Caco-2 (cell line): ENCODE results near the gene CDH12. TPM values are rescaled to one million over a fixed set of nuclear protein-coding genes. Genes with fewer than 3 reads are reported as not detected.

Source experiments
- BruUV-seq: library from RNA; stranded (reverse); fragments of 400-500 nt; replicated peaks from 2 replicates; lab custom pipeline; 2021; lab: Mats Ljungman, UMichigan
- CTCF ChIA-PET: fragments of 300-600 bp; sonication (Branson Sonifier 250); formaldehyde crosslinking; loops from one replicate; lab custom pipeline; 2022; ENCODE audit warnings: antibody characterized with exemption; lab: Charles Lee
- POLR2A ChIA-PET: fragments of 300-600 bp; sonication (Branson Sonifier 250); formaldehyde crosslinking; loops from one replicate; lab custom pipeline; 2022; ENCODE audit warnings: antibody characterized with exemption; lab: Charles Lee
- DNase-seq, 2 experiments: peaks; one replicate each; pipeline versions ENCODE4 v3.0.0 to v3.0.0-alpha.2; 2020 to 2022
- H3K27me3 ChIP-seq: replicated peaks from 2 replicates; pipeline ENCODE4 v1.6.0; 2011; ENCODE audit warnings: low read length; ENCODE audit not compliant: control insufficient read depth, insufficient read depth
- H3K36me3 ChIP-seq: 2 replicates; pipeline ENCODE4 v1.5.1; 2011; ENCODE audit warnings: low read length; ENCODE audit not compliant: control insufficient read depth, insufficient read depth
- H3K4me1 ChIP-seq: fragments of 250-450 bp; sonication (Bioruptor Pico); 2 replicates; pipeline ENCODE4 v1.5.1; 2020; ENCODE audit warnings: mild to moderate bottlenecking
- H3K4me3 ChIP-seq: 2 replicates; pipeline ENCODE4 v1.5.1; 2011; ENCODE audit warnings: low read depth, mild to moderate bottlenecking, control low read depth, low read length
- H3K9me3 ChIP-seq: fragments of 250-450 bp; sonication (Bioruptor Pico); 2 replicates; pipeline ENCODE4 v1.5.1; 2020; ENCODE audit warnings: mild to moderate bottlenecking, moderate library complexity
- H3K27ac Mint-ChIP-seq: one replicate; pipeline ENCODE4 v1.8.0; 2022; ENCODE audit warnings: mixed read lengths; ENCODE audit not compliant: unreplicated experiment
- H3K27me3 Mint-ChIP-seq: one replicate; pipeline ENCODE4 v1.8.0; 2022; ENCODE audit warnings: mixed read lengths; ENCODE audit not compliant: insufficient read depth, unreplicated experiment
- H3K36me3 Mint-ChIP-seq: one replicate; pipeline ENCODE4 v1.8.0; 2022; ENCODE audit warnings: mild to moderate bottlenecking, mixed read lengths; ENCODE audit not compliant: insufficient read depth, unreplicated experiment
- H3K4me1 Mint-ChIP-seq: one replicate; pipeline ENCODE4 v1.8.0; 2022; ENCODE audit warnings: low read depth, mixed read lengths; ENCODE audit not compliant: unreplicated experiment
- H3K4me3 Mint-ChIP-seq: one replicate; pipeline ENCODE4 v1.8.0; 2022; ENCODE audit warnings: mild to moderate bottlenecking, moderate library complexity, mixed read lengths; ENCODE audit not compliant: unreplicated experiment
- H3K9me3 Mint-ChIP-seq: one replicate; pipeline ENCODE4 v1.8.0; 2022; ENCODE audit warnings: mixed read lengths; ENCODE audit not compliant: unreplicated experiment
- intact Hi-C: fragments of 100-400 bp; cut with micrococcal nuclease; formaldehyde crosslinking; loops from one replicate; pipeline ENCODE4 v1.10.0; 2022; ENCODE audit not compliant: unreplicated experiment
- total RNA-seq: library from RNA; stranded (reverse); gene quantifications from 2 replicates; pipeline ENCODE4 v1.2.3, GENCODE V29; 2022
- TF ChIP-seq, protein P1 (sequence below), 2 experiments: fragments of 200-600 bp in 1 of 2; IDR thresholded peaks; 1 replicate in 1 of 2; 2 replicates in 1 of 2; pipeline versions ENCODE4 v1.5.1 to v1.8.0; 2011 to 2022; ENCODE audit warnings: antibody characterized with exemption in 1 of 2, control low read depth in 1 of 2, inconsistent platforms in 1 of 2, low read depth in 1 of 2, low read length in 1 of 2, mild to moderate bottlenecking in 1 of 2, moderate library complexity in 1 of 2; ENCODE audit not compliant: insufficient read depth in 1 of 2, severe bottlenecking in 1 of 2, unreplicated experiment in 1 of 2

CDH12 gene
- total RNA-seq, 1 experiment from 2014 or later, result not detected

DNA sequence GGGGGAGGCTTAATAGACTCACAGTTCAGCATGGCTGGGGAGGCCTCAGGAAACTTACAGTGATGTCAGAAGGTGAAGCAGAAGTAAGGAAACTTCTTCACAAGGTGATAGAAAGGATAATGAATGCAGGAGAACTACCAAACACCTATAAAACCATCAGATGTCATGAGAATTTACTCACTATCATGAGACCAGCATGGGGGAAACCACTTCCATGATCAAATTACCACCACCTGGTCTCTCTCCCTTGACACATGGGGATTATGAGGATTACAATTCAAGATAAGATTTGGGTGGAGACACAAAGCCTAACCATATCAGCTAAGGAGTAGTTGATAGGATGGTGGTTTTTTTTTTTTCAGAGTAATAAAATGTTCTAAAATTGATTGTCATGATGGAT, 201.8 kb downstream of the CDH12 start:
- H3K4me3 ChIP-seq, result no peak overlapping the region
- peaks cover 11% of the 10 kb centered on the region for H3K27me3 Mint-ChIP-seq
- H3K27me3 ChIP-seq, result no peaks in the 10 kb centered on the region
- no peaks in the 10 kb centered on the region for H3K4me1 ChIP-seq
- no peak overlapping the region for H3K27ac Mint-ChIP-seq
- intact Hi-C loops, result no loop called here
- H3K36me3 ChIP-seq, result no peaks in the 10 kb centered on the region
- H3K9me3 ChIP-seq, result no peaks in the 10 kb centered on the region
- no peaks in the 10 kb centered on the region for H3K9me3 Mint-ChIP-seq
- no peak overlapping the region for H3K4me3 Mint-ChIP-seq
- CTCF ChIA-PET, result no interaction called here
- H3K4me1 Mint-ChIP-seq, result no peaks in the 10 kb centered on the region
- TF ChIP-seq, protein P1, sequence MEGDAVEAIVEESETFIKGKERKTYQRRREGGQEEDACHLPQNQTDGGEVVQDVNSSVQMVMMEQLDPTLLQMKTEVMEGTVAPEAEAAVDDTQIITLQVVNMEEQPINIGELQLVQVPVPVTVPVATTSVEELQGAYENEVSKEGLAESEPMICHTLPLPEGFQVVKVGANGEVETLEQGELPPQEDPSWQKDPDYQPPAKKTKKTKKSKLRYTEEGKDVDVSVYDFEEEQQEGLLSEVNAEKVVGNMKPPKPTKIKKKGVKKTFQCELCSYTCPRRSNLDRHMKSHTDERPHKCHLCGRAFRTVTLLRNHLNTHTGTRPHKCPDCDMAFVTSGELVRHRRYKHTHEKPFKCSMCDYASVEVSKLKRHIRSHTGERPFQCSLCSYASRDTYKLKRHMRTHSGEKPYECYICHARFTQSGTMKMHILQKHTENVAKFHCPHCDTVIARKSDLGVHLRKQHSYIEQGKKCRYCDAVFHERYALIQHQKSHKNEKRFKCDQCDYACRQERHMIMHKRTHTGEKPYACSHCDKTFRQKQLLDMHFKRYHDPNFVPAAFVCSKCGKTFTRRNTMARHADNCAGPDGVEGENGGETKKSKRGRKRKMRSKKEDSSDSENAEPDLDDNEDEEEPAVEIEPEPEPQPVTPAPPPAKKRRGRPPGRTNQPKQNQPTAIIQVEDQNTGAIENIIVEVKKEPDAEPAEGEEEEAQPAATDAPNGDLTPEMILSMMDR (IDR thresholded peaks at IDR 0.05; ENCODE audit: insufficient read depth in 1 of 2, low read depth in 1 of 2, low read length in 1 of 2, severe bottlenecking in 1 of 2, unreplicated experiment in 1 of 2), result no peak
- no TSS peak for BruUV-seq
- H3K36me3 Mint-ChIP-seq, result no peaks in the 10 kb centered on the region
- POLR2A ChIA-PET, result no interaction called here
- no peak for DNase-seq

DNA sequence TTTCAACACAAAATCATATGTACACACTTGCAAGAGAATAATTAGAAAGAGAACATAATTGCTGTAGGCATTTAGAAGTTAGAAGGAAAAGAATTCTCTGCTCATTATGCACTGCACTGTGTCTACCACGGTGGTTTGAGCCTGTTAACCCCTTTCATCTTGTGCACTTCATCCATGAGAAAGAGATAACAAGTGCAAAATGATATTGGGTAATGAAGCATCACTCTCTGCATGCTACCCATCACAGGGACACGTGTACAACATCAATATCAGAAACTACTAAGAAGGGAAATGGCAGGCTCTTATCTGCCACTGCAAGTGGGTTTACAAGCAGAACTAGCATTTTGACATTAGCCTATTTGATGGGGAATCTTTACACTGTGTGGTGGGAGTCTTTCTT, 202.6 kb downstream of the CDH12 start:
- TF ChIP-seq, protein P1 (IDR thresholded peaks at IDR 0.05; ENCODE audit: insufficient read depth in 1 of 2, low read depth in 1 of 2, low read length in 1 of 2, severe bottlenecking in 1 of 2, unreplicated experiment in 1 of 2), result no peak
- Histone ChIP-seq H3K4me1 (no peaks in the 10 kb centered on the region), H3K4me3 (no peak overlapping the region), H3K36me3 (no peaks in the 10 kb centered on the region), H3K9me3 (no peaks in the 10 kb centered on the region), H3K27me3 (no peaks in the 10 kb centered on the region)
- BruUV-seq, result no TSS peak
- POLR2A ChIA-PET, result no interaction called here
- Mint-ChIP-seq H3K4me1 (no peaks in the 10 kb centered on the region), H3K27me3 (peaks cover 8% of the 10 kb centered on the region), H3K4me3 (no peak overlapping the region), H3K27ac (no peak overlapping the region), H3K9me3 (no peaks in the 10 kb centered on the region), H3K36me3 (no peaks in the 10 kb centered on the region)
- intact Hi-C loops, result no loop called here
- no peak for DNase-seq
- CTCF ChIA-PET, result no interaction called here

GRCh38 chr5:22649074-22649473, 204.1 kb downstream of the CDH12 start:
- Histone ChIP-seq H3K4me1 (no peaks in the 10 kb centered on the region), H3K9me3 (no peaks in the 10 kb centered on the region), H3K27me3 (no peaks in the 10 kb centered on the region), H3K4me3 (no peak overlapping the region), H3K36me3 (no peaks in the 10 kb centered on the region)
- no peak overlapping the region for H3K27ac Mint-ChIP-seq
- H3K4me1 Mint-ChIP-seq, result no peaks in the 10 kb centered on the region
- H3K9me3 Mint-ChIP-seq, result no peaks in the 10 kb centered on the region
- TF ChIP-seq, protein P1 (IDR thresholded peaks at IDR 0.05; ENCODE audit: insufficient read depth in 1 of 2, low read depth in 1 of 2, low read length in 1 of 2, severe bottlenecking in 1 of 2, unreplicated experiment in 1 of 2), result no peak
- H3K36me3 Mint-ChIP-seq, result no peaks in the 10 kb centered on the region
- peaks cover 3% of the 10 kb centered on the region for H3K27me3 Mint-ChIP-seq
- POLR2A ChIA-PET, result no interaction called here
- DNase-seq, result no peak
- H3K4me3 Mint-ChIP-seq, result no peak overlapping the region
- CTCF ChIA-PET, result no interaction called here
- intact Hi-C loops, result no loop called here
- no TSS peak for BruUV-seq
